ENCODE measurements around the gene HSFX3.
"Not testable (repeated sequence)": the region's sequence is repeated elsewhere in the genome, so short reads cannot be mapped to it uniquely, and the experiment has no call there.

- not testable (repeated sequence) for TF ChIP-seq CTCF (IDR thresholded peaks at IDR 0.05); EZH2 (IDR thresholded peaks at IDR 0.05; ENCODE audit: borderline replicate concordance, insufficient read depth, low read depth, low read length, poor library complexity, severe bottlenecking)
Measured at GRCh38 chrX:149537474-149537873, 12.2 kb downstream of the HSFX3 start.
